ENCODE data around the gene PTPRM.

DNA sequence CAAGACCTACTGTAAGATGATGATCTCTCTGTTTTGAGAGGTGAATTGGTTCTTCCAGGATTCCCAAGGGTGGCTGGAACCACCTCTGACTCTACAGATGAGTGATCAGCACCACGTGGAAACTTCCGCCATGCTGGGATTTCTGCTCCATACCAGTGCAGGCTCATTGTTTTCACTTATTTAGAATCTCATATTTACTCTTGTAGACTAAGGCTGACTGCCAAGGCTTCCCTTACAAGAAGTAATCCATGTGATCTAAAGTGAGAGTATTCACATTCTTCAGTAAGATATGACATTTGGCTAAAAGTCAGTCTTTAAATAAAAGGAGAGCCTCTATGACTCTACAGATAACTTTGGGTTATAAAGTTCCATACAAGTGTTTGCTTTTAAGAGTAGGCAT lies 719.2 kb downstream of the PTPRM start:
- TF ChIP-seq CTCF (optimal IDR thresholded peaks at IDR 0.05 in 1 of 3, IDR thresholded peaks at IDR 0.05 in 1 of 3, conservative IDR thresholded peaks at IDR 0.05 in 1 of 3; ENCODE audit: extremely low read depth in 1 of 3, insufficient read depth in 2 of 3, low read length in 3 of 3) (no peak), EZH2 (IDR thresholded peaks at IDR 0.05; ENCODE audit: low read length) (no peak)
